Measurements from ENCODE around the gene LZTS2. TPM values are rescaled to one million over a fixed set of nuclear protein-coding genes. Genes with fewer than 3 reads are reported as not detected.

The LZTS2 gene
- polyA plus RNA-seq, 2 of the 4 experiments (the other 2 are of a cell fraction) = 13.8 to 35.5 TPM

- Histone ChIP-seq H3K4me1 (no peaks in the 10 kb centered on the region), H3K4me2 (no peak overlapping the region), H3K9me3 (no peaks in the 10 kb centered on the region), H3K27ac (no peak overlapping the region), H3K4me3 (no peak overlapping the region)
- ATAC-seq (no peak), FAIRE-seq (no peak), DNase-seq (ENCODE audit: low read depth in 1 of 2, low spot score in 1 of 2) (no peak)
- ChIA-PET POLR2A (no interaction called here), CTCF (interaction anchor here (1.8 kb wide), 1 partner anchor 36 kb away, joined by 4 read pairs; no protein-coding TSS in a partner anchor)
- TF ChIP-seq REST (IDR thresholded peaks at IDR 0.05) (no peak), HMGXB4 (CRISPR knock-in tag; IDR thresholded peaks at IDR 0.05; ENCODE audit: borderline replicate concordance) (no peak), FOXS1 (CRISPR knock-in tag; IDR thresholded peaks at IDR 0.05) (no peak), MAZ (IDR thresholded peaks at IDR 0.05; ENCODE audit: borderline replicate concordance, low read depth, low read length) (no peak), ATOH8 (CRISPR knock-in tag; IDR thresholded peaks at IDR 0.05; ENCODE audit: low read depth) (no peak), EP300 (IDR thresholded peaks at IDR 0.05) (no peak), CHD4 (IDR thresholded peaks at IDR 0.05; ENCODE audit: borderline replicate concordance) (no peak)
- 88% methylated on average over 4 of the region's 4 CpGs for WGBS (ENCODE audit: missing lambda C conversion rate)
Measured at GRCh38 chr10:100962351-100963080, 37.1 kb upstream of the LZTS2 start.

GRCh38 chr10:100963826-100964225, 35.8 kb upstream of the LZTS2 start:
- DNase-seq (ENCODE audit: low read depth in 1 of 2, low spot score in 1 of 2) (no peak), ATAC-seq (no peak), FAIRE-seq (no peak)
- WGBS (ENCODE audit: missing lambda C conversion rate) = 79% methylated on average over 1 of the region's 1 CpG
- H3K4me2 ChIP-seq = no peak overlapping the region
- H3K27ac ChIP-seq = no peak overlapping the region
- POLR2A ChIA-PET = no interaction called here
- peaks cover 3% of the 10 kb centered on the region for H3K4me1 ChIP-seq
- CTCF ChIA-PET = interaction anchor here (1.8 to 5.1 kb wide), 3 partner anchors 19 to 51 kb away, joined by 4 to 22 read pairs (median 5); no protein-coding TSS in a partner anchor
- H3K4me3 ChIP-seq = no peak overlapping the region
- H3K9me3 ChIP-seq = no peaks in the 10 kb centered on the region
- no peak for TF ChIP-seq HOXB13 (CRISPR knock-in tag; IDR thresholded peaks at IDR 0.05; ENCODE audit: low read depth)
- no peak for TF ChIP-seq FOSB (CRISPR knock-in tag; IDR thresholded peaks at IDR 0.05)
- TF ChIP-seq ATOH8 (CRISPR knock-in tag; IDR thresholded peaks at IDR 0.05; ENCODE audit: low read depth) = no peak
- TF ChIP-seq POLR2AphosphoS2 (conservative IDR thresholded peaks at IDR 0.05; ENCODE audit: low read length) = no peak
- no peak for TF ChIP-seq PHF8 (IDR thresholded peaks at IDR 0.05; ENCODE audit: borderline replicate concordance, low read depth)
- TF ChIP-seq RFX5 (IDR thresholded peaks at IDR 0.05) = no peak
- no peak for TF ChIP-seq CHD2 (IDR thresholded peaks at IDR 0.05; ENCODE audit: low read length, partially characterized antibody)
- no peak for TF ChIP-seq EHMT2 (IDR thresholded peaks at IDR 0.05; ENCODE audit: low read depth)
- no peak for TF ChIP-seq KDM5A (IDR thresholded peaks at IDR 0.05)
- no peak for TF ChIP-seq NFE2L2 (conservative IDR thresholded peaks at IDR 0.05; ENCODE audit: low read length)
- TF ChIP-seq BHLHE40 (IDR thresholded peaks at IDR 0.05; ENCODE audit: low read depth, low read length) = no peak
- no peak for TF ChIP-seq TP53 (CRISPR knock-in tag; IDR thresholded peaks at IDR 0.05)
- TF ChIP-seq ZSCAN20 (CRISPR knock-in tag; IDR thresholded peaks at IDR 0.05) = no peak
- no peak for TF ChIP-seq HDAC2 (IDR thresholded peaks at IDR 0.05)
- no peak for TF ChIP-seq ZFP36 (IDR thresholded peaks at IDR 0.05; ENCODE audit: borderline replicate concordance, partially characterized antibody)
- no peak for TF ChIP-seq EHF (CRISPR knock-in tag; IDR thresholded peaks at IDR 0.05)
- no peak for TF ChIP-seq ZNF302 (CRISPR knock-in tag; IDR thresholded peaks at IDR 0.05)
- no peak for TF ChIP-seq ZC3H11A (IDR thresholded peaks at IDR 0.05)

Measured in A549 (cell line).